Activated CD8-positive, alpha-beta T cell treated with anti-CD3 and anti-CD28 coated beads for 36 hours (primary cell): ENCODE results near the gene TMOD1. TPM values are rescaled to one million over a fixed set of nuclear protein-coding genes. Genes with fewer than 3 reads are reported as not detected.

Source experiments
- ATAC-seq: fragments of 200-7000 bp; cut with Tn5 transposase; one replicate; pipeline ENCODE4 v1.10.0; 2021; ENCODE audit warnings: mild to moderate bottlenecking, moderate library complexity
- CTCF ChIA-PET: fragments of 350-600 bp; sonication (Branson Sonifier 250); formaldehyde crosslinking; loops from one replicate; lab custom pipeline; 2021; ENCODE audit warnings: antibody characterized with exemption; lab: Charles Lee
- POLR2A ChIA-PET: fragments of 350-600 bp; sonication (Branson Sonifier 250); formaldehyde crosslinking; loops from one replicate; lab custom pipeline; 2021; ENCODE audit warnings: antibody characterized with exemption; lab: Charles Lee
- DNase-seq: peaks from one replicate; pipeline ENCODE4 v3.0.0-alpha.2; 2020
- H3K27ac Mint-ChIP-seq: one replicate; pipeline ENCODE4 v1.8.0; 2021; ENCODE audit warnings: mild to moderate bottlenecking, mixed read lengths
- H3K27me3 Mint-ChIP-seq: one replicate; pipeline ENCODE4 v1.8.0; 2021; ENCODE audit warnings: mixed read lengths
- H3K36me3 Mint-ChIP-seq: one replicate; pipeline ENCODE4 v1.8.0; 2021; ENCODE audit warnings: low read depth, mixed read lengths
- H3K4me1 Mint-ChIP-seq: one replicate; pipeline ENCODE4 v1.8.0; 2021; ENCODE audit warnings: low read depth, mixed read lengths
- H3K4me3 Mint-ChIP-seq: one replicate; pipeline ENCODE4 v1.8.0; 2021; ENCODE audit warnings: mild to moderate bottlenecking, moderate library complexity, mixed read lengths
- H3K9me3 Mint-ChIP-seq: one replicate; pipeline ENCODE4 v1.8.0; 2021; ENCODE audit warnings: mixed read lengths
- CTCF ChIP-seq: fragments of 200-600 bp; IDR thresholded peaks from one replicate; pipeline ENCODE4 v1.8.0; 2022; ENCODE audit warnings: antibody characterized with exemption, mild to moderate bottlenecking
- intact Hi-C: fragments of 100-400 bp; cut with micrococcal nuclease; formaldehyde crosslinking; loops from one replicate; pipeline ENCODE4 v1.10.0; 2022
- total RNA-seq, 2 experiments: library from RNA; stranded (reverse); gene quantifications; one replicate each; pipeline ENCODE4 v1.2.3, GENCODE V29; 2021

Gene TMOD1
- total RNA-seq, 2 experiments from 2014 or later = 0.47 to 0.60 TPM

- CTCF ChIA-PET = interaction anchor here (1.1 to 2.0 kb wide), 2 partner anchors 12 to 123 kb away, joined by 3 to 9 read pairs; no protein-coding TSS in a partner anchor
- intact Hi-C loops = no loop called here
- H3K27ac Mint-ChIP-seq = no peak overlapping the region
- TF ChIP-seq CTCF = no peak
- peaks cover 4% of the 10 kb centered on the region for H3K9me3 Mint-ChIP-seq
- H3K4me1 Mint-ChIP-seq = no peaks in the 10 kb centered on the region
- no peaks in the 10 kb centered on the region for H3K36me3 Mint-ChIP-seq
- no peak overlapping the region for H3K4me3 Mint-ChIP-seq
- peaks cover 3% of the 10 kb centered on the region for H3K27me3 Mint-ChIP-seq
- ATAC-seq (no peak), DNase-seq (no peak)
- POLR2A ChIA-PET = no interaction called here
These were observed 90.1 kb downstream of the TMOD1 start for GRCh38 chr9:97591535-97591934.

GRCh38 chr9:97592126-97592525, 90.7 kb downstream of the TMOD1 start:
- Mint-ChIP-seq H3K4me3 (no peak overlapping the region), H3K9me3 (peaks cover under 1% of the 10 kb centered on the region), H3K4me1 (no peaks in the 10 kb centered on the region), H3K27ac (no peak overlapping the region), H3K27me3 (peaks cover 3% of the 10 kb centered on the region), H3K36me3 (no peaks in the 10 kb centered on the region)
- ChIA-PET POLR2A (no interaction called here), CTCF (interaction anchor here (1.1 kb wide), 1 partner anchor 11 kb away, joined by 3 read pairs; no protein-coding TSS in a partner anchor)
- intact Hi-C loops = no loop called here
- ATAC-seq (no peak), DNase-seq (no peak)
- no peak for TF ChIP-seq CTCF

- Mint-ChIP-seq H3K36me3 (no peaks in the 10 kb centered on the region), H3K27me3 (peaks cover 3% of the 10 kb centered on the region), H3K9me3 (no peaks in the 10 kb centered on the region), H3K4me1 (peaks cover 5% of the 10 kb centered on the region), H3K27ac (no peak overlapping the region), H3K4me3 (no peak overlapping the region)
- intact Hi-C loops = no loop called here
- DNase-seq = no peak
- TF ChIP-seq CTCF = no peak
- CTCF ChIA-PET = interaction anchor here (2.9 to 3.1 kb wide), 2 partner anchors 22 to 125 kb away, joined by 15 read pairs; no protein-coding TSS in a partner anchor
- no peak for ATAC-seq
- POLR2A ChIA-PET = no interaction called here
These were observed 92.5 kb downstream of the TMOD1 start for GRCh38 chr9:97593960-97594359.

DNA sequence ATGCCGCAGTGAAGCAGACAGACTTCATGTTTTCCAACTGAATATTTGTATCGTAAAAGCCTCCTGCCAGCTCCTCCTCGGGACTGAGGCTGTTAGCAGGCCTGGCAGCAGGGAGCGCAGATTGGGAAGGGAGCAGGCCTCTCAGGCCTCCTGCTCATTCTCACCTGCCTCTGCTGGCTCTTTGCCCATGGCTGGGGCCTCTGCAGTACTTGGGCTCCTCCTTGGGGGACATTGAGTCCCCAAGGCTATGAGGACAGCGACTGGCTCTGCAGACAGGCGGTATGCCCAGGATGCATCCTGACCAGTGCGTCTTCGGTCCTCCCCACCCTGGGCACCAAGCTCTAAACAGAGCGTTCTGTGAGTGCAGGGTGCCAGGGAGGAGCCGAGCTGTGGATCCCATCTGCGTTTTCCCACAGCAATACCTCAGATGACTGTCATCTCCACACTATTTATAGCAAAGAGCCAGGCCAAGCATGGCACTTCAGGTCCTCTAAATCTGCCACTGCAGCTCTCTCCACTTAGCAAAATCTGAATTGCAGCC, 93.0 kb downstream of the TMOD1 start:
- intact Hi-C loops = no loop called here
- peaks cover 5% of the 10 kb centered on the region for H3K4me1 Mint-ChIP-seq
- CTCF ChIA-PET = interaction anchor here (2.9 to 3.1 kb wide), 2 partner anchors 21 to 126 kb away, joined by 15 read pairs; no protein-coding TSS in a partner anchor

More for the DNA sequence above, 93.0 kb downstream of the TMOD1 start:
- H3K9me3 Mint-ChIP-seq = no peaks in the 10 kb centered on the region
- DNase-seq (no peak), ATAC-seq (no peak)
- H3K36me3 Mint-ChIP-seq = no peaks in the 10 kb centered on the region
- H3K4me3 Mint-ChIP-seq = no peak overlapping the region
- TF ChIP-seq CTCF = no peak
- no peak overlapping the region for H3K27ac Mint-ChIP-seq
- POLR2A ChIA-PET = no interaction called here
- peaks cover 3% of the 10 kb centered on the region for H3K27me3 Mint-ChIP-seq
